NCI-H1048 (cell line): Measurements from ENCODE around the gene SSR1.

Experiments used
- DNase-seq: peaks from one replicate; lab custom pipeline; 2025; lab: John Stamatoyannopoulos, UW

SSR1 gene

GRCh38 chr6:7239590-7239948, 73.4 kb downstream of the SSR1 start:
- no peak for DNase-seq

- peak; percentile 59 for DNase-seq
These were observed 74.0 kb downstream of the SSR1 start for GRCh38 chr6:7238900-7239589.

GRCh38 chr6:7238526-7238899, 74.5 kb downstream of the SSR1 start:
- no peak for DNase-seq

DNA sequence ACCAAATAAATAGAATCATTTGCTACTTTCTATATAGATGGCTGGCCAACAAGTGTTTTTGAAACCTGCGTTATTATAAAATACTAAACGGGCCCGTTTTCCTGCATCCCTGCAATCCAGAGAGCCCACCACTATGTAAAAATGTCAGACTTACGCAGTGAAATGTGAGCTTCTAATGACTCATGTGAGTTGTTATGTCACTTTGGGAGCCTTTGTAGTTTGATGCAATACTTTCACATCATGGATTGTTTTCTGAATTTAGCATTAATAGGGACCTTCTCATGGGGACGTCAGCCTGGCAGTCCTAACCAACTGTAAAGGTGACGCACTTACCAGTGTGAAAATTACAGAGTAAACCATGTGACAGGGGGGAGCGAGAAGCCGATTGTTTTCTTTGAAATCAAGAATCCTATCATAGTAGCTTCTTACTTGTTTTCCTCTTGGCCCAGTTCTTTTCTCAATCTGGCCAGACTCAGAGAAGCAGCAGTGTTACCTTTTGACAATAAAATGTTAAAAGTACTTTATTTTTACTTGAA, 75.3 kb downstream of the SSR1 start:
- DNase-seq = no peak

- DNase-seq = no peak
These were observed 76.4 kb downstream of the SSR1 start for GRCh38 chr6:7236306-7237209.

DNA sequence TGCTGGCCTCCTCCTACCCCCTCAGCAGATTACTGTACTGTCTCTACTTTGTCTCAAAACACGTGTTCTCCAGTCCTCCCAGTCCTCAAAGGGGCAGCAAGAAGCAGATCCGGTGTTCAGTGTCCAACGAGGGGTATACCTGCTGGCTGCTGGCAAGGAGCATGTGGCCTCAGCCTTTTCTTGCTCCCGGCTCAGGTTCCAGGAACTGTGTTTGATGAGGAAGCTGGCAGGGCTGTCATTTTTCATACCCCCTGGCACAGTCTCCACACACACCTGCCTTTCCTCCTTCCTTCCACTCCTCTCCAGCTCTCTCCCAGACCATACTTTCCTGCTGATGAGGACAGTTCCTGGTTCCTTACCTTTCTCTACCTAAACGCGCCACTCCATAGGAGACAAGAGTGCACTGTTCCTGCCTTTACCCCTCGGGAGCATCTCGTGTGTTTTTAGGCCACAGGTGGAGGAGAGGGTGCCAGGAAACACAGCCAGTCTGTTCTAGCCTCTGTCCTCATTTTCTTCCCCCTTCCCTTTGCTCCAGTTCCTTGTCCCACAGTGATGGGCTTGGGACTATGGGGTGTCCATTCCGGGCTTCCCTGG, 77.2 kb downstream of the SSR1 start:
- DNase-seq = no peak

- no peak for DNase-seq
These were observed 78.5 kb downstream of the SSR1 start for GRCh38 chr6:7234547-7234946.

GRCh38 chr6:7232351-7232750, 80.6 kb downstream of the SSR1 start:
- no peak for DNase-seq

DNA sequence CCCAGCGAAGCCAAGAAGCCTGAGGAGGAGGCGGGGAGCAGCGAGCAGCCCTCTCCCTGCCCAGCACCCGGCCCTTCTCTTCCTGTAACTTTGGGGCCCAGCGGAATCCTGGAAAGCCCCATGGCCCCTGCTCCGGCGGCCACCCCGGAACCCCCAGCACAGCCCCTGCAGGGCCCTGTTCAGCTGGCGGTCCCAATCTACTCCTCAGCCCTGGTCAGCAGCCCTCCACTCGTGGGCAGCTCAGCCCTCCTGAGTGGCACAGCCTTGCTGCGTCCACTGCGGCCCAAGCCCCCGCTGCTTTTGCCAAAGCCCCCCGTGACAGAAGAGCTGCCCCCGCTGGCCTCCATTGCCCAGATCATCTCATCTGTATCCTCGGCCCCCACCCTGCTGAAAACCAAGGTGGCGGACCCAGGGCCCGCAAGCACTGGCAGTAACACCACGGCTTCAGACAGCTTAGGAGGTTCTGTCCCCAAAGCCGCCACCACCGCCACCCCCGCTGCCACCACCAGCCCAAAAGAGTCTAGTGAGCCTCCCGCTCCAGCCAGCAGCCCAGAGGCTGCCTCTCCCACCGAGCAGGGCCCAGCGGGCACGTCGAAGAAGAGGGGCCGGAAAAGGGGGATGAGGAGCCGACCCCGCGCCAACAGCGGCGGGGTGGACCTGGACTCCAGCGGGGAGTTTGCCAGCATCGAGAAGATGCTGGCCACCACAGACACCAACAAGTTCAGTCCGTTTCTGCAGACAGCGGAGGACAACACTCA, 81.9 kb downstream of the SSR1 start:
- no peak for DNase-seq

DNA sequence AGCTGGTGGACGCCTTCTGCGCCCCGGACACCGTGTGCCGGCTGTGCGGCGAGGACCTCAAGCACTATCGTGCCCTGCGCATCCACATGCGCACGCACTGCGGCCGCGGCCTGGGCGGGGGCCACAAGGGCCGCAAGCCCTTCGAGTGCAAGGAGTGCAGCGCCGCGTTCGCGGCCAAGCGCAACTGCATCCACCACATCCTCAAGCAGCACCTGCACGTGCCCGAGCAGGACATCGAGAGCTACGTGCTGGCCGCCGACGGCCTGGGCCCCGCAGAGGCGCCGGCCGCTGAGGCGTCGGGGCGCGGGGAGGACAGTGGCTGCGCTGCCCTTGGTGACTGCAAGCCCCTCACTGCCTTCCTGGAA, 82.7 kb downstream of the SSR1 start:
- DNase-seq = no peak

DNA sequence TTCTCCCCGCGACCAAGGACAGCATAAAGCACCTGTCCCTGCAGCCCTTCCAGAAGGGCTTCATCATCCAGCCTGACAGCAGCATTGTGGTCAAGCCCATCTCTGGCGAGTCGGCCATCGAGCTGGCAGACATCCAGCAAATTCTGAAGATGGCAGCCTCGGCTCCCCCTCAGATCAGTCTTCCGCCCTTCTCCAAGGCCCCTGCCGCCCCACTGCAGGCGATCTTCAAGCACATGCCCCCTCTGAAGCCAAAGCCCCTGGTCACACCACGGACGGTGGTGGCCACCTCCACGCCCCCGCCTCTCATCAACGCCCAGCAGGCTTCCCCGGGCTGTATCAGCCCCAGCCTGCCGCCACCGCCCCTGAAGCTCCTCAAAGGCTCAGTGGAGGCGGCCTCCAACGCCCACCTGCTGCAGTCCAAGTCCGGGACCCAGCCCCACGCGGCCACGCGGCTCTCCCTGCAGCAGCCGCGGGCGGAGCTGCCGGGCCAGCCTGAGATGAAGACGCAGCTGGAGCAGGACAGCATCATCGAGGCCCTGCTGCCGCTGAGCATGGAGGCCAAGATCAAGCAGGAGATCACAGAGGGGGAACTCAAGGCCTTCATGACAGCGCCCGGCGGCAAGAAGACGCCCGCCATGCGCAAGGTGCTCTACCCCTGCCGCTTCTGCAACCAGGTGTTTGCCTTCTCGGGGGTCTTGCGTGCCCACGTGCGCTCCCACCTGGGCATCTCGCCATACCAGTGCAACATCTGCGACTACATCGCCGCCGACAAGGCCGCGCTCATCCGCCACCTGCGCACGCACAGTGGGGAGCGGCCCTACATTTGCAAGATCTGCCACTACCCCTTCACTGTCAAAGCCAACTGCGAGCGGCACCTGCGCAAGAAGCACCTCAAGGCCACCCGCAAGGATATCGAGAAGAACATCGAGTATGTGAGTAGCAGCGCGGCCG, 83.3 kb downstream of the SSR1 start:
- DNase-seq = no peak

DNA sequence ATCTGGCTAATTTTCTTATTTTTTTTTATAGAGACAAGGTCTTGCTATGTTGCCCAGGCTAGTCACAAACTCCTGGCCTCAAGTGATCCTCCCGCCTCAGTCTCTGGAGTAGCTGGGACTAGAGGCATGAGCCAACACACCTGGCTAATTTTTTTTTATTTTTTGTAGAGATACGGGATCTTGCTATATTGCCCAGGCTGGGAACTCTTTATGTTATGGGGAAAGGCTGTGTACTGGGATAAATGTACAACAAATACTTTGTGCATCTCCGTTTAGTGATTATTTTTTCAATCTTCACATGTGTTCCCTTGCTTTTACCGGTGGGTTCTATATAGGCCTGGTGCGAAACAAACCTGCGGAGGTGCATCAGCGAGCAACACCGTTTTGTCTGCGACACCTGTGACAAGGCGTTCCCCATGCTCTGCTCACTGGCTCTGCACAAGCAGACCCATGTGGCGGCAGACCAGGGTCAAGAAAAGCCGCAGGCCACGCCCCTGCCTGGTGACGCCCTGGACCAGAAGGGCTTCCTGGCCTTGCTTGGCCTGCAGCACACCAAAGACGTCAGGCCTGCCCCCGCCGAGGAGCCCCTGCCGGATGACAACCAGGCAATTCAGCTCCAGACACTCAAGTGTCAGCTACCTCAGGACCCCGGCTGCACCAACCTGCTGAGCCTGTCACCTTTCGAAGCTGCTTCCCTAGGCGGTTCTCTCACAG, 84.2 kb downstream of the SSR1 start:
- DNase-seq = no peak

- no peak for DNase-seq
These were observed 88.3 kb downstream of the SSR1 start for GRCh38 chr6:7224731-7225130.

DNA sequence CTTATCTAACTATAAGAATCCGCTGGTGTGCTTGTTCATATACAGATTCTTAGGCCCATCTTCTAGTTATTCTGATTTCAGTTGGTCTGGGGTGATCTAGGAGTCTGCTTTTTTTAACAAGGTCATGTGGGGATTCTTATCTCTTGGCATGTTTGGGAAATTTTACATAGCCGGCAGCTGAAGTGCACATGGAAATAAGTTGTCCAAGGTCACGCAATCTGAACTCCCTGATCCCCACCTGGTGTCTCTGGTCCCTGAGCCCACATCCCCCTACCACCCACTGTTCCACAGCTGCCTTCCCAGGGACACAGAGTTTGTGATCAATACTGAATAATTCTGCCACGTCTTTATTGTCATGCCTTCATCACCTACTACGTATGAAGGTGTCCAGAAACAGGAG, 90.8 kb downstream of the SSR1 start:
- DNase-seq = no peak

GRCh38 chr6:7219310-7219709, 93.7 kb downstream of the SSR1 start:
- no peak for DNase-seq

DNA sequence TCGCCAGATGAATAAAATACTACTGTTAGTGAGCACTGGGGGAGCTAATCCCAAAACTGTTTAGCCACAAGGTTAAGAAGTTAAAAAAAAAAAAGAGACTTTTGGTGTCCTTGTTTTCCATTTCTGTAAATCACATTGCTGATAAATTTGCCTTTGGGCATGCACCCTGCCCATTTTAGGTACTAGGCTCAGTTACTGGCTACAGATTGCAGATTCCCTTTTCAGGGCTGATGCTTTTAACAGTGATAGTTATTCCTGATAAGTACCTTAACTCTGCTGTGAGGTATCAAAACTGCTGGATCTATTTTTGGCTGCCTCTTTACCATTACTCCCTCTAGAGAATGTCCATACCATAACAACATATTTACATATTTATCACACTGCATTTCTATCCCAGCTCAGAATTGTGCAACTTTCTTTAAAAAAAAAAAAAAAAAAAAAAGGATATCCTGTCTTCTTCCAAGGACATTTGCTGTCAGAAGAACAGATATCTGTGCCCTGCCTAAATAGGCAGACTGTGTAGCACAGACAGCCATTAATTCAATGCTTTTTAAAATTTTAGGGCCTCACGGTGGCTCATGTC, 94.5 kb downstream of the SSR1 start:
- DNase-seq = no peak
